GM21576 (cell line): Measurements from ENCODE around the gene POLH.
A peak's percentile ranks its signal among the peaks of the same experiment; 100 is the strongest.
"Not testable (repeated sequence)": the region's sequence is repeated elsewhere in the genome, so short reads cannot be mapped to it uniquely, and the experiment has no call there.

Source experiments
- ATAC-seq: cut with Tn5 transposase; IDR thresholded peaks from one replicate; pipeline ENCODE4 v1.9.1; 2021; ENCODE audit warnings: mild to moderate bottlenecking, moderate library complexity; ENCODE audit not compliant: unreplicated experiment

The POLH gene

DNA sequence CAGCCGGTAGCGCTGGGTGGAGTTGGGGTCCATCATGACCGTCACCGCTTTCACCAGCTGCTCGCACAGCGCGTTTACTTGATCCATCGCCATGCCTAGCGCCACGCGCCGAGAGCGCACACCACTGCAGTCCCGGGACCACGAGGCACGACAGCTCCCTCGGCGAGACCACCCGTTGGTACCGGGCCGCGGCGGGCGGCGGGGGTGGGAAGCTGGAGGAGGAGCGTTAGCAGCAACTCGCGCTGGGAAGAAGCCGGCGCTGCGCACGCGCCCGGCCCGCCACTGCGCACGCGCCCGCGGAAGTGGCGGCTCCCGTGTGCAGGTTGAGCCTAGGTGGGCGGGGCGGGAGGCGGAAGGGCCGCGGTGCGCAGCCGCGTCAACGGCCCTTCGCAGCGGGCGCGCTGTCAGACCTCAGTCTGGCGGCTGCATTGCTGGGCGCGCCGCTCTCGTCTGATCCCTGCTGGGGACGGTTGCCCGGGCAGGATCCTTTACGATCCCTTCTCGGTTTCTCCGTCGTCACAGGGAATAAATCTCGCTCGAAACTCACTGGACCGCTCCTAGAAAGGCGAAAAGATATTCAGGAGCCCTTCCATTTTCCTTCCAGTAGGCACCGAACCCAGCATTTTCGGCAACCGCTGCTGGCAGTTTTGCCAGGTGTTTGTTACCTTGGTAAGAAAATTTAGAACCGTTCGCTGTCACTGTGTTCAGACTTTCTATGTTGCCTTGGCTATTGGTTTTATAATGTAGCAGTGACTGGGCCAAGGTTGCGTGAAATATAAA, at the start of gene POLH, which contains the start of gene XPO5:
POLH (plus strand) TSS at position 414 of the 780 bp plus-strand sequence. CDS start 6,135 bp downstream, outside the sequence.
XPO5 (minus strand) TSS at position 267 of the 780 bp plus-strand sequence; CDS start at position 93, 174 bp downstream.
- peak; percentile 80 for ATAC-seq

DNA sequence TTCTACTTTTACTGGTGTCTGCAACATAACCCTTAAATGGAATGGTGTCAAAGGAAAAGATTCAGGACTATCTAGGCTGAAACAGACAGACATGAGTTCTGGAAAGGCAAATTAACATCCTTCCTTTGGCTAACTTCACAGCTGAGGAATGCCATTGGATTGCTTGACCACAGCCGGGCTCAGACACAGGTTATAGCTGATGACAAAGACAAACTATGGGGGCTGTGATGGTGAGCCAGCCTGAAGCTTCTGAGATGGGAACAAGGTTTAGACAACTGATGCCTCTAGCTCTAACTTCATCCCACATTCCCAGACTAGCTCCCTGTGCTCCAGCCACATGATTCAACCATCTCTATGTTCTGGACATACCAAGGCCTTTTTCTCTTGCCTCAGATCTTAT, 43.8 kb upstream of the POLH start:
- no peak for ATAC-seq

DNA sequence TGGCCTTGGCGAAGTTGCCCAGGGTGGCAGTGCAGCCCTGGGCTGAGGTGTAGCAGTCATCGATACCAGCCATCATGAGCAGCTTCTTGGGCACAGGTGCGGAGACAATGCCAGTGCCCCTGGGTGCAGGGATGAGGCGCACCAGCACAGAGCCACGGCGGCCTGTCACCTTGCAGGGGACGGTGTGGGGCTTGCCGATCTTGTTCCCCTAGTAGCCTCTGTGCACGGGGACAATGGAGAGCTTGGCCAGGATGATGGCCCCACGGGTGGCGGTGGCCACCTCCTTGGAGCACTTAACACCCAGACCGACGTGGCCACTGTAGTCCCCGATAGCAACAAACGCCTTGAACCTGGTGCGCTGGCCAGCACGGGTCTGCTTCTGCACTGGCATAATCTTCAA, 37.0 kb upstream of the POLH start:
- ATAC-seq, result not testable (repeated sequence)

GRCh38 chr6:43539409-43539808, 36.6 kb upstream of the POLH start:
- not testable (repeated sequence) for ATAC-seq

DNA sequence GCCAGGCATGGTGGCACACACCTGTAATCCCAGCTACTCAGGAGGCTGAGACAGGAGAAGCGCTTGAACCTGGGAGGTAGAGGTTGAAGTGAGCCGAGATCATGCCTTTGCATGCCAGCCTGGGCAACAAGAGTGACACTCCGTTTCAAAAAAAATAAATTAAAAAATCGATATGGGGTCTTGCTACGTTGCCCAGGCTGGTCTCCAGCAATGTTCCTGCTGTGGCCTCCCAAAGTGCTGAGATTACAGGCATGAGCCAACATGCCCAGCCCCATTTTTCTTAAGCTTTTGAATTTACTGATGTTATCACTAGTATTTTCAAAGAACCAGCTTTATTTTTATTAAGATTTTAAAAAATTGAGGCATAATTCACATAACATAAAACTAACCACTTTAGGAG, 35.5 kb upstream of the POLH start:
- ATAC-seq, result no peak

GRCh38 chr6:43541774-43542471, 34.1 kb upstream of the POLH start:
- ATAC-seq, result no peak

- no peak for ATAC-seq
Observed at GRCh38 chr6:43544461-43544860, 31.5 kb upstream of the POLH start.

- no peak for ATAC-seq
Observed at GRCh38 chr6:43547222-43547621, 28.8 kb upstream of the POLH start.

GRCh38 chr6:43557620-43558019, 18.4 kb upstream of the POLH start:
- not testable (repeated sequence) for ATAC-seq

DNA sequence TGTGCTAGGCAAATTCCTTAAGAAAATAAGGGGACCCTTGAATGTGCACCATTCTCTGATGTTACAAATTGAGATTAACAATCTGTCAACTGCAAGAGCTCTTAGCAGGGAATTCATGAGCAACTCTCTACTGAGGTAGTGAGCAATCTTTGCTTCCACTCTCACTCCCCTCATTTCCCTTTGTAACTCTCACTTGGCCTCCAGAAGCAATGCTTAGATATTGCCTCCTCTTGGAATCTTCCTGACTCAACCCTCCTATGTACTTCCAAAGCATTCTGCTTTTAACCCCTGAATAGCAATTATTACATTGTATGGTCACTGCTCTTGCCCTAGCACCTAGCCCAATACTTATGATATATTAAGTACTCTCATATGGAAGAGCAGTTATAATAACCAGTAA, 16.7 kb upstream of the POLH start:
- ATAC-seq, result no peak

- no peak for ATAC-seq
Observed at GRCh38 chr6:43570876-43571441, 5.0 kb upstream of the POLH start.

- no peak for ATAC-seq
Observed at GRCh38 chr6:43572015-43572414, 4.0 kb upstream of the POLH start.

- no peak for ATAC-seq
Observed at GRCh38 chr6:43575105-43575771, 747 bp upstream of the POLH start.

DNA sequence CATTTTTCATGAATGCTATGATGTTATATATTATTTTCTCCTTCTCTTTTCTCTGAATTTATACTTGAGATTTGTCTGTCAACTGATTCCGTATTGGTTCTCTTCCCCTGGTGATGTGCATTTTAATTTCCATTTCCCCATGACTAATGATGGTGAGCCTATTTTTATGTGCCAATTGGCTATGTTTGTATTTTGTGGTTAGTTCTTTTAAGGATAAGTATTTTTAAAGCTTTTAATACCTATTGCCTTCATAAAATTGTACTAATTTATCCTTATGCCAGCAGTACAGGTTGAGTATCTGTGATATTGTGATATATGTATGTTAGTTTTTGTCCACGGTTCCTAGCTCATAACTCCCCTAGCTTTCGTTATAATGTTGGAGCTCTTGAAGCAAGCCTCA, 2.8 kb downstream of the POLH start:
- ATAC-seq, result no peak

DNA sequence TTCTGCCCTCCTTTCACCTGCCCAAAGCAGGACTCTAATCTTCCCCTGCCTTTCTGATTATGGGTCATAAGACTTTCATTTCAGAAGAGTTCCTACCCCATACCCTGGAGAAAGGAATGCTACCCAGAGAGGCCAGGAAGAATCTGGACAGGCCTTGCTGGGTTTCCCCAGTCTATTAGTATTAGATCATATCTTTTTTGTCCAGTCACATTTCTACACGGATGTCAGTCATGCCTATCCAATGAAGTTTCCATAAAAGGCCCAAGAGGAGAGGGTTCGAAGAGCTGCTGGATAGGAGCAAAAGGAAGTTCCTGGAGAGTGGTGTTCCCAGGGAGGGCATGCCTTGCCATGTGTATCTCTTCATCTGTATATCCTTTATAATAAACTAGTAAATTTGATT, 3.2 kb downstream of the POLH start:
- ATAC-seq, result no peak

DNA sequence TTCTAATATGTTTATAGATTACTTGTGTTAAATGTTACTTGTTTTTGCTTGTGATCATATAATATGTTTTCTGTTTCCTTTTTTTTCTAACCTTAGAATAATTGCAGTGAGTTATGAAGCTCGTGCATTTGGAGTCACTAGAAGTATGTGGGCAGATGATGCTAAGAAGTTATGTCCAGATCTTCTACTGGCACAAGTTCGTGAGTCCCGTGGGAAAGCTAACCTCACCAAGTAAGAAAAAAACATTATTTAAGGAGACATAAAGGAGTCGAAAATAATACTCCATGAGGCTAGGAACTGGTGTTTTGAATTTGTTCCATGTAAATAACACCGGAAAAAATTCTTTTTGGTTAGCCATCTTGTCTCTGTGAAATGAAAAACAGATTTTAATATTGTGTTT, 6.9 kb downstream of the POLH start:
- no peak for ATAC-seq

- ATAC-seq, result no peak
Observed at GRCh38 chr6:43584892-43585570, 9.0 kb downstream of the POLH start.

DNA sequence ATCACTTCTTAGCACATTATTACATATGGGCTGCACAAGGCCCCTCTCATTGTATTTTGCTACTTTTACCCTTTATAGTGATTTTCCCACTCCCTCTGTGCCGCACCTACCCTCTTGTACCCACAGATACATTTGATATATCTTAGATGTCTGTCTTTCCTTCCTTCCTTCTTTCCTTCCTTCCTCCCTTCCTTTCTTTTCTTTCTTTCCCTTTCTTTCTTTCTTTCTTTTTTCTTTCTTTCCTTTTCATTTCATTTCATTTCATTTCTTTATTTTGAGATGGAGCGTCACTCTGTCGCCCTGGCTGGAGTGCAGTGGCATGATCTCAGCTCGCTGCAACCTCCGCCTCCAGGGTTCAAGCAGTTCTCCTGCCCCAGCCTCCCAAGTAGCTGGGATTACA, 12.2 kb downstream of the POLH start:
- ATAC-seq, result no peak

GRCh38 chr6:43589564-43589963, 13.6 kb downstream of the POLH start:
- not testable (repeated sequence) for ATAC-seq

DNA sequence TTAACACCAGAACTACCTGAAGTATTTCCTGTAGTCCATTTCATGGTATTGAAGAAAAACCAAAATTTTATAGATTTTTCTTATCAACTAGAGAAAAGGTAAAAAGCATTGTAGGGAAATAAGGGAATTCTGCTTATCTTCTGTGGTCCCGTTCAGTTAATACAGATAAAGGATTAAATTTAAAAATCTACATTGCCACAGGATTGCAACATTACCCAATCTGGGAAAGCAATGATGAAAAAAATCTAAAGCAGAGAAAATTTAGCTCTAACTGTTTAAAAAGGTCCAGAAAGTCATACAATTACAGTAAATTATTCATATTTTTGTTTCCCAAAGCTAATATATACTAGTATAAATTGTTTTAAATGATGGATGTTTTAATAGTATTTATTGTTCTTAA, 18.0 kb downstream of the POLH start:
- ATAC-seq, result no peak

DNA sequence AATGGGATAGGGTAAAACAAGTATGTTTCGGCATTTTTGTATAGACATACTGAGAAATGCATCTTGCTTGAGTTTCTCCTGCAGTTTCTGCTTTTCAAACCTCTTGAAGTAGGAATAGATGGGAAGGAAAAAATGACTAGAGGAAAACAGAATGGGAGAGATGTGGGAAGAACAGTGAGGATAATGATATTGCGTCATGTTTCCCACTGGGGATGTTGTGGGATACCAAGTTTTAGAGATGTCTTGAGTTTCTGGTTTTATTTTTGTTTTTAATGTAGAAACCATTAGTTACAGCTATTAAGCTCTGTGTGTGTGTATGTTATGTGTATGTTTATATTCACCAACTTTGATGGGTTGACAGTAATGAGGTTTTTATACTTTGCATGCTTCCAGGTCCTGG, 24.6 kb downstream of the POLH start:
- no peak for ATAC-seq
